K562 (cell line): ENCODE measurements around the gene HEATR1. TPM values are rescaled to one million over a fixed set of nuclear protein-coding genes. Genes with fewer than 3 reads are reported as not detected.

ENCODE experiments used
- BRD4 ChIP-seq: fragments of 200-600 bp; sonication (generic); IDR thresholded peaks from 2 replicates; pipeline ENCODE4 v1.6.1; 2017; ENCODE audit warnings: inconsistent platforms
- FOXK2 ChIP-seq, 2 experiments: fragments of 450-650 bp; IDR thresholded peaks in 1 of 2; conservative IDR thresholded peaks in 1 of 2; 2 replicates each; pipeline ENCODE4 v1.6.1; 2016; ENCODE audit warnings: low read depth in 2 of 2, mild to moderate bottlenecking in 1 of 2
- HDAC1 ChIP-seq, 2 experiments: fragments of 450-650 bp; IDR thresholded peaks; 2 replicates each; pipeline ENCODE4 v1.6.1; 2016 to 2017; ENCODE audit warnings: inconsistent platforms in 1 of 2, mild to moderate bottlenecking in 1 of 2, moderate library complexity in 1 of 2
- IFI16 ChIP-seq: fragments of 250-450 bp; sonication (Bioruptor Pico); IDR thresholded peaks from 2 replicates; pipeline ENCODE4 v2.1.2; 2022; ENCODE audit warnings: mild to moderate bottlenecking, inconsistent platforms
- JUND ChIP-seq, 2 experiments: IDR thresholded peaks; 2 replicates in 1 of 2; 3 replicates in 1 of 2; pipeline ENCODE4 v1.6.1; 2011; ENCODE audit warnings: borderline replicate concordance in 2 of 2, low read depth in 2 of 2, low read length in 2 of 2, improper control_type of control experiment in 1 of 2, missing biosample characterization in 1 of 2, missing genetic modification characterization in 1 of 2, missing genetic modification reagents in 1 of 2
- KDM5B ChIP-seq: fragments of 200-600 bp; sonication (generic); IDR thresholded peaks from 2 replicates; pipeline ENCODE4 v1.6.1; 2012; ENCODE audit warnings: low read depth, mild to moderate bottlenecking, moderate library complexity, low read length, control low read depth, inconsistent platforms; ENCODE audit not compliant: insufficient replicate concordance
- MNT ChIP-seq, 2 experiments: fragments of 450-650 bp; conservative IDR thresholded peaks; 2 replicates each; pipeline ENCODE4 v1.6.1; 2017; ENCODE audit warnings: mild to moderate bottlenecking in 2 of 2, moderate library complexity in 2 of 2
- NBN ChIP-seq: fragments of 450-650 bp; IDR thresholded peaks from 2 replicates; pipeline ENCODE4 v1.6.1; 2016; ENCODE audit warnings: low read depth, mild to moderate bottlenecking
- NFE2 ChIP-seq: IDR thresholded peaks from 2 replicates; pipeline ENCODE4 v1.6.1; 2014; ENCODE audit warnings: antibody characterized with exemption, low read depth
- SRF ChIP-seq, 2 experiments: fragments of 250-450, 450-650 bp in 1 of 2; sonication (Bioruptor Pico) in 1 of 2; sonication (generic) in 1 of 2; formaldehyde crosslinking; IDR thresholded peaks; 2 replicates each; pipeline versions ENCODE4 v1.5.0 to v1.5.1; 2020 to 2022; ENCODE audit warnings: mild to moderate bottlenecking in 1 of 2, missing genetic modification reagents in 1 of 2
- SUPT5H ChIP-seq: fragments of 450-650 bp; IDR thresholded peaks from 2 replicates; pipeline ENCODE4 v1.6.1; 2016
- TEAD4 ChIP-seq, 2 experiments: sonication (generic) in 1 of 2; formaldehyde crosslinking in 1 of 2; IDR thresholded peaks; 2 replicates each; pipeline versions ENCODE4 v1.6.1 to v1.8.0; 2012 to 2022; ENCODE audit warnings: borderline replicate concordance in 1 of 2, inconsistent platforms in 1 of 2, low read length in 1 of 2, mild to moderate bottlenecking in 1 of 2, missing genetic modification reagents in 1 of 2
- THAP7 ChIP-seq: fragments of 250-450 bp; sonication (Bioruptor Pico); IDR thresholded peaks from 2 replicates; pipeline ENCODE4 v1.5.0; 2021
- THRA ChIP-seq: fragments of 450-650 bp; IDR thresholded peaks from 2 replicates; pipeline ENCODE4 v1.6.1; 2017; ENCODE audit warnings: mild to moderate bottlenecking, moderate library complexity
- ZNF24 ChIP-seq: fragments of 450-650 bp; IDR thresholded peaks from 2 replicates; pipeline ENCODE4 v1.6.1; 2016
- ZNF592 ChIP-seq: fragments of 450-650 bp; IDR thresholded peaks from 2 replicates; pipeline ENCODE4 v1.6.1; 2017; ENCODE audit warnings: antibody characterized with exemption, mild to moderate bottlenecking
- ZNF668 ChIP-seq: fragments of 250-450 bp; sonication (Bioruptor Pico); IDR thresholded peaks from 2 replicates; pipeline ENCODE4 v1.8.0; 2022; ENCODE audit warnings: mild to moderate bottlenecking, inconsistent platforms
- ZNF79 ChIP-seq: fragments of 250-450 bp; sonication (Bioruptor Pico); IDR thresholded peaks from 2 replicates; pipeline ENCODE4 v1.4.0; 2020; ENCODE audit warnings: low read depth, mild to moderate bottlenecking, moderate library complexity
- polyA plus RNA-seq, 8 experiments: library from polyadenylated mRNA; depleted of rRNA in 4 of 8; stranded (reverse) in 5 of 8; unstranded in 3 of 8; fragments of >200 nt; fragmentation: Nextera tagmentation in 2 of 8; fragmentation: Illumina TruSeq in 1 of 8; extraction: Ambion mirVana in 2 of 8; extraction: Trizol in 1 of 8; gene quantifications; 2 replicates each; pipeline versions ENCODE4 v1.2.1 to v1.2.3, GENCODE V29; 2011 to 2014; ENCODE audit warnings: inconsistent platforms in 1 of 8, missing spikeins in 1 of 8
- total RNA-seq, 7 experiments: library from RNA; depleted of rRNA in 6 of 7; stranded (reverse); fragments of >200 nt in 6 of 7; fragmentation: Illumina TruSeq in 2 of 7; extraction: Trizol in 2 of 7; gene quantifications; 2 replicates each; pipeline versions ENCODE4 v1.2.1 to v1.2.3, GENCODE V29; 2011 to 2021; ENCODE audit warnings: low replicate concordance in 1 of 7

Gene HEATR1
- total and polyA plus RNA-seq, 9 of the 15 experiments (the other 6 are each of a cell fraction or from before 2014, with no cell fraction given) = 28.3 to 108 (median 50.9) TPM

GRCh38 chr1:236603991-236604904 lies at the start of gene HEATR1 (continued):
- TF ChIP-seq ZNF592 (peak; percentile 60), ZNF668 (CRISPR knock-in tag) (peak; percentile 77; the same call in 1 of the 2 replicates), THRA (no peak), THAP7 (CRISPR knock-in tag) (0 out of 2 replicates have a peak, but pooled peaks have one; percentile 33), KDM5B (peak; percentile 93), NFE2 (no peak), JUND (IDR thresholded peaks at IDR 0.05; ENCODE audit: borderline replicate concordance, low read depth, low read length) (peak; percentile 69), JUND (tag; IDR thresholded peaks at IDR 0.05; ENCODE audit: borderline replicate concordance, low read depth, low read length) (peak; percentile 36; the same call in 2 of the 3 replicates), ZNF79 (CRISPR knock-in tag) (no peak), BRD4 (peak; percentile 34; the same call in 1 of the 2 replicates), MNT (conservative IDR thresholded peaks at IDR 0.05) (peak; percentile 96 to 99), SUPT5H (peak; percentile 91), IFI16 (CRISPR knock-in tag) (no peak), NBN (peak; percentile 38; the same call in 1 of the 2 replicates), SRF (CRISPR knock-in tag; IDR thresholded peaks at IDR 0.05) (0 out of 4 replicates have a peak, but pooled peaks have one; percentile 4 to 58), HDAC1 (IDR thresholded peaks at IDR 0.05) (peak in 1 of 2 experiments; percentile 100; a peak in 2 of 4 replicates), TEAD4 (IDR thresholded peaks at IDR 0.05; ENCODE audit: low read length) (peak; percentile 80; the same call in 1 of the 2 replicates), TEAD4 (CRISPR knock-in tag; IDR thresholded peaks at IDR 0.05; ENCODE audit: borderline replicate concordance) (0 out of 2 replicates have a peak, but pooled peaks have one; percentile 59), FOXK2 (conservative IDR thresholded peaks at IDR 0.05 in 1 of 2, IDR thresholded peaks at IDR 0.05 in 1 of 2; ENCODE audit: low read depth in 2 of 2) (peak; percentile 90 to 91), ZNF24 (peak; percentile 89)
